ENCODE measurements around the gene COX19.

DNA sequence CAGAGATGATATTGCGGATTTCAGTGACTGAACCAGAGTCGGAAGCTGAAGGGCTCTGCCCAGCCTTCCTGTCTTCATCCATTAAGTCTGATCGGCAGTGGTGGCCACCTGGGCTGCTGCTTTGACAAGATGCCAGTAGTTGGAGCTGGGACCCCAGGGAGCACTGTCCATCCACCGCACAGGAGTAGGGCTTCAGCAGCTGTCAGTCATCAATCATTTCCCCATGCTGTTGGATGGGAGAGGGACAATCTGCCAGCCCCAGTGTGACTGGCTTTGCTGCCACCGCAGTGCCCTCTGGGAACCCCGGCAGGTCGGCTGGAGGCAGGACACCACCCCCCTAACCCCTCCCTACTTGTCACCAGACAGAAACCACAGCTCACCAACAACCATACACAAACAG, 46.0 kb upstream of the COX19 start:
- TF ChIP-seq, protein P1, sequence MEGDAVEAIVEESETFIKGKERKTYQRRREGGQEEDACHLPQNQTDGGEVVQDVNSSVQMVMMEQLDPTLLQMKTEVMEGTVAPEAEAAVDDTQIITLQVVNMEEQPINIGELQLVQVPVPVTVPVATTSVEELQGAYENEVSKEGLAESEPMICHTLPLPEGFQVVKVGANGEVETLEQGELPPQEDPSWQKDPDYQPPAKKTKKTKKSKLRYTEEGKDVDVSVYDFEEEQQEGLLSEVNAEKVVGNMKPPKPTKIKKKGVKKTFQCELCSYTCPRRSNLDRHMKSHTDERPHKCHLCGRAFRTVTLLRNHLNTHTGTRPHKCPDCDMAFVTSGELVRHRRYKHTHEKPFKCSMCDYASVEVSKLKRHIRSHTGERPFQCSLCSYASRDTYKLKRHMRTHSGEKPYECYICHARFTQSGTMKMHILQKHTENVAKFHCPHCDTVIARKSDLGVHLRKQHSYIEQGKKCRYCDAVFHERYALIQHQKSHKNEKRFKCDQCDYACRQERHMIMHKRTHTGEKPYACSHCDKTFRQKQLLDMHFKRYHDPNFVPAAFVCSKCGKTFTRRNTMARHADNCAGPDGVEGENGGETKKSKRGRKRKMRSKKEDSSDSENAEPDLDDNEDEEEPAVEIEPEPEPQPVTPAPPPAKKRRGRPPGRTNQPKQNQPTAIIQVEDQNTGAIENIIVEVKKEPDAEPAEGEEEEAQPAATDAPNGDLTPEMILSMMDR (IDR thresholded peaks at IDR 0.05; ENCODE audit: extremely low read depth in 1 of 2, insufficient read depth in 1 of 2, low read depth in 1 of 2, low read length in 2 of 2): no peak
- TF ChIP-seq POLR2AphosphoS5 (IDR thresholded peaks at IDR 0.05; ENCODE audit: insufficient read depth, low read depth, low read length): no peak
